Aorta (tissue), 5 donors: ENCODE data around the gene KRTAP4-2. TPM values are rescaled to one million over a fixed set of nuclear protein-coding genes. Genes with fewer than 3 reads are reported as not detected.
"Not testable (repeated sequence)": the region's sequence is repeated elsewhere in the genome, so short reads cannot be mapped to it uniquely, and the experiment has no call there.

Experiments used
- ATAC-seq: fragments of 200-7000 bp; cut with Tn5 transposase; one replicate; pipeline ENCODE4 v1.9.1; 2022; ENCODE audit warnings: moderate library complexity; ENCODE audit not compliant: low FRiP score
- DNase-seq, 2 donors: peaks; one replicate each; pipeline ENCODE4 v3.0.0-alpha.2; 2020
- H3K27ac ChIP-seq, 2 donors: one replicate each; pipeline ENCODE4 v1.5.1; 2013; ENCODE audit warnings: low read length in 2 of 2, mild to moderate bottlenecking in 2 of 2, moderate library complexity in 2 of 2, control low read depth in 1 of 2, inconsistent platforms in 1 of 2, low read depth in 1 of 2
- H3K27me3 ChIP-seq, 2 donors: one replicate each; pipeline ENCODE4 v1.6.1; 2013; ENCODE audit warnings: control low read depth in 1 of 2, low read length in 1 of 2, mild to moderate bottlenecking in 1 of 2, moderate library complexity in 1 of 2; ENCODE audit not compliant: insufficient read depth in 2 of 2, control insufficient read depth in 1 of 2
- H3K36me3 ChIP-seq, 2 donors: one replicate each; pipeline ENCODE4 v1.6.1; 2013; ENCODE audit warnings: control low read depth in 1 of 2, low read length in 1 of 2, mild to moderate bottlenecking in 1 of 2; ENCODE audit not compliant: insufficient read depth in 2 of 2, control insufficient read depth in 1 of 2
- H3K4me1 ChIP-seq, 2 donors: one replicate each; pipeline ENCODE4 v1.6.1; 2013; ENCODE audit warnings: low read length in 2 of 2, control low read depth in 1 of 2, mild to moderate bottlenecking in 1 of 2, moderate library complexity in 1 of 2; ENCODE audit not compliant: insufficient read depth in 2 of 2, control insufficient read depth in 1 of 2
- H3K4me3 ChIP-seq, 2 donors: one replicate each; pipeline ENCODE4 v1.5.1; 2013; ENCODE audit warnings: low read length in 2 of 2, control low read depth in 1 of 2, mild to moderate bottlenecking in 1 of 2
- H3K9me3 ChIP-seq: one replicate; pipeline ENCODE4 v1.6.1; 2013; ENCODE audit warnings: mild to moderate bottlenecking, low read length; ENCODE audit not compliant: control insufficient read depth
- WGBS, 2 donors: extraction: QIAGEN DNeasy Blood & Tissue Kit; methylation state at CpG; one replicate each; pipeline ENCODE4 v1.1.7; 2013; 5-methylcytosine and 5-hydroxymethylcytosine counted together
- intact Hi-C, 2 donors: fragments of 100-400 bp; cut with DNase I; formaldehyde crosslinking; loops; one replicate each; pipeline versions ENCODE4 v1.14.2 to v1.15.0; 2022
- polyA plus RNA-seq, 2 donors: library from polyadenylated mRNA; stranded (reverse); fragments of 200-250 nt; gene quantifications; one replicate each; pipeline ENCODE4 v1.2.3, GENCODE V29; 2013
- total RNA-seq, 2 donors: library from RNA; stranded (reverse); fragmentation: NEBNext Ultra II Directional; extraction: Animal tissue kit (Norgen Biotek cat#: 25700); gene quantifications; one replicate each; pipeline ENCODE4 v1.2.1, GENCODE V29; 2021
- donor health status: healthy with polysubstance abuse.
- donor health status: Bipolar disorder and iron deficiency.
- donor health status: DM: no; HTN: no; CAD: no.
- donor health status: DM: no; HTN: no; CAD: no.
- donor health status: DM: yes; HTN: yes; CAD: no.

The KRTAP4-2 gene
- total and polyA plus RNA-seq, 4 donors: not detected

GRCh38 chr17:41139865-41140264 is 38.2 kb downstream of the KRTAP4-2 start:
- 85 to 86% methylated on average over 12 of the region's 12 CpGs for WGBS, 2 donors
- H3K27ac ChIP-seq, H3K27me3 ChIP-seq, DNase-seq, intact Hi-C loops, ATAC-seq, H3K36me3 ChIP-seq, H3K4me3 ChIP-seq, H3K4me1 ChIP-seq, H3K9me3 ChIP-seq: not testable (repeated sequence)

DNA sequence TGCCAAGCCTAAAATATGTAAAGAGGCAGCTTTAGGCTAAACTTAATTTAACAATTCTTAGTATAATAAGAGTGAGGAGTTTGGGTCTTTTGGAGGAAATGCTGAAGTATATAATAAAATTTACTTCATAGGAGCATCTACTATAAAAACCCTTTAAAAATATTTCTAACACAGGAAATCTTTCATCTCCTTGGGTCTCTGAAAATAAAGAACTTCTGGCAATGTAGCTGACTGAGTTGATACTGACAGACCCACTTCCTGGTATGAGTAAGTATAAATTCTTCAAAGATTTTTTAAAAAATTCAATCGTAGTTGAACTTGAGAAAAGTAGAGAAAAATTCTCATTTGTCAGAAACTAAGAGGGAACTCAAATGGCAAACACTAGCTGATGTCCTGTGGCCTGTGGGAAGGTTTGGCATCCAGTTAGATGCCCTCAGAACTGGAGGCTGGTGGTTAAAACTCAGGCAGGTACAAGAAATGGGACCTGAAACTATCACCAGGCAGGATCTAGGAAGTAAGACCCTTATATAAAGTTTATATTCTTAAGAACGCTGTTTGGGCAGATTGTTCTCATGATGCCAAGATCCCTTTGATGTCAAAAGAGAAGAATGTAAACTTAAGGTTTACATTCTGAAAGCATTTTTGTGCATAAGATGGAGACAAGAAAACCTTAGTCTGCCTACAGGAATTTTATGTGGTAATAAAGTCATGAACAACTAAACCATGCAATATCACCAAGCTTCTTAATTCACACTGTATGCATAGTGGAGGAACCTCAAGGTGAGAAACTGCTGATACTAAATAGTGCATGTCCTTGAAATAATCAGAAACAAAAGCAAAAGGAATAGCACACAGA is 43.9 kb downstream of the KRTAP4-2 start:
- intact Hi-C loops: no loop called here
- Histone ChIP-seq H3K27me3 (no peaks in the 10 kb centered on the region), H3K4me3 (no peak overlapping the region), H3K4me1 (no peaks in the 10 kb centered on the region), H3K9me3 (no peaks in the 10 kb centered on the region), H3K36me3 (no peaks in the 10 kb centered on the region), H3K27ac (no peak overlapping the region)
- no peak for DNase-seq
- WGBS, 2 donors: 23 to 51% methylated on average over 2 of the region's 2 CpGs
- ATAC-seq: no peak

DNA sequence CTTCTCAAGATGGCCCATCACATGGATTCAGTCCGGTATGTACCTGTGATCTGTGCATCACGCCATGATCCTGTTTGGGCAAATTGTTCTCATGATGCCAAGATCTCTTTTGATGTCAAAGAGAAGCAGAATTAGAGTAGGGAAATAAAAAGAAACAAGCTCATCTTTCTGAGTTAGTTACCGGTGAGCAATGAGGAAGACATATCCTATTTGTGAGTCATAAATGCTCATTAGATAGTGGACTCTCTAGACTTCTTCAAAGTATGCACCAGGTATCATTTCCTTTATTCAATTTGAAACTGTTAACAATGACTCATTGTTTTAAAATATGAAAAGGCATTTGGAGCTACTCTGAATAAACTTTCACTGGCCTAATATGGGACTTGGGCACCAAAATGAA is 46.0 kb downstream of the KRTAP4-2 start:
- WGBS, 2 donors: 83 to 87% methylated on average over 3 of the region's 3 CpGs
- Histone ChIP-seq H3K4me1 (no peaks in the 10 kb centered on the region), H3K9me3 (no peaks in the 10 kb centered on the region), H3K27ac (no peak overlapping the region), H3K4me3 (no peak overlapping the region), H3K36me3 (no peaks in the 10 kb centered on the region), H3K27me3 (no peaks in the 10 kb centered on the region)
- ATAC-seq (no peak), DNase-seq (no peak)
- intact Hi-C loops: no loop called here

Other genes starting within 250 kb of the KRTAP4-2 start
Only the 30 nearest of the 41 such genes appear.
- not detected for gene KRTAP1-5, start 151.0 kb downstream of the KRTAP4-2 start, total RNA-seq
- not detected for gene KRTAP1-5, start 151.0 kb downstream of the KRTAP4-2 start, polyA plus RNA-seq
- gene KRTAP1-4, start 148.0 kb downstream of the KRTAP4-2 start, total RNA-seq: not detected
- gene KRTAP1-4, start 148.0 kb downstream of the KRTAP4-2 start, polyA plus RNA-seq: not detected
- not detected for gene KRTAP1-3, start 143.3 kb downstream of the KRTAP4-2 start, total RNA-seq
- not detected for gene KRTAP1-3, start 143.3 kb downstream of the KRTAP4-2 start, polyA plus RNA-seq
- not detected for gene KRTAP1-1, start 136.8 kb downstream of the KRTAP4-2 start, total RNA-seq
- gene KRTAP1-1, start 136.8 kb downstream of the KRTAP4-2 start, polyA plus RNA-seq: not detected
- not detected for gene KRTAP2-1, start 130.9 kb downstream of the KRTAP4-2 start, total RNA-seq
- not detected for gene KRTAP2-1, start 130.9 kb downstream of the KRTAP4-2 start, polyA plus RNA-seq
- gene KRTAP2-2, start 123.0 kb downstream of the KRTAP4-2 start, total RNA-seq: not detected
- gene KRTAP2-2, start 123.0 kb downstream of the KRTAP4-2 start, polyA plus RNA-seq: not detected
- gene KRTAP2-3, start 118.1 kb downstream of the KRTAP4-2 start, total RNA-seq: not detected
- not detected for gene KRTAP2-3, start 118.1 kb downstream of the KRTAP4-2 start, polyA plus RNA-seq
- not detected for gene KRTAP2-4, start 112.3 kb downstream of the KRTAP4-2 start, total RNA-seq
- gene KRTAP2-4, start 112.3 kb downstream of the KRTAP4-2 start, polyA plus RNA-seq: not detected
- not detected for gene KRTAP4-7, start 94.1 kb downstream of the KRTAP4-2 start, total RNA-seq
- not detected for gene KRTAP4-7, start 94.1 kb downstream of the KRTAP4-2 start, polyA plus RNA-seq
- not detected for gene KRTAP4-8, start 80.1 kb downstream of the KRTAP4-2 start, total RNA-seq
- not detected for gene KRTAP4-8, start 80.1 kb downstream of the KRTAP4-2 start, polyA plus RNA-seq
- gene KRTAP4-16, start 76.0 kb downstream of the KRTAP4-2 start, total RNA-seq: not detected
- gene KRTAP4-16, start 76.0 kb downstream of the KRTAP4-2 start, polyA plus RNA-seq: not detected
- not detected for gene KRTAP4-9, start 72.8 kb downstream of the KRTAP4-2 start, total RNA-seq
- gene KRTAP4-9, start 72.8 kb downstream of the KRTAP4-2 start, polyA plus RNA-seq: under 1 TPM in 1 of 2 donors, not detected in 1; 0.13 TPM
- gene KRTAP4-11, start 59.8 kb downstream of the KRTAP4-2 start, total RNA-seq: not detected
- gene KRTAP4-11, start 59.8 kb downstream of the KRTAP4-2 start, polyA plus RNA-seq: not detected
- not detected for gene KRTAP4-12, start 54.0 kb downstream of the KRTAP4-2 start, total RNA-seq
- gene KRTAP4-12, start 54.0 kb downstream of the KRTAP4-2 start, polyA plus RNA-seq: not detected
- gene KRTAP4-6, start 37.7 kb downstream of the KRTAP4-2 start, total RNA-seq: not detected
- not detected for gene KRTAP4-6, start 37.7 kb downstream of the KRTAP4-2 start, polyA plus RNA-seq
- not detected for gene KRTAP4-5, start 28.4 kb downstream of the KRTAP4-2 start, total RNA-seq
- not detected for gene KRTAP4-5, start 28.4 kb downstream of the KRTAP4-2 start, polyA plus RNA-seq
- not detected for gene KRTAP4-4, start 17.5 kb downstream of the KRTAP4-2 start, total RNA-seq
- not detected for gene KRTAP4-4, start 17.5 kb downstream of the KRTAP4-2 start, polyA plus RNA-seq
- not detected for gene KRTAP4-3, start 10.0 kb downstream of the KRTAP4-2 start, total RNA-seq
- not detected for gene KRTAP4-3, start 10.0 kb downstream of the KRTAP4-2 start, polyA plus RNA-seq
- gene KRTAP4-1, start 6.7 kb upstream of the KRTAP4-2 start, total RNA-seq: not detected
- gene KRTAP4-1, start 6.7 kb upstream of the KRTAP4-2 start, polyA plus RNA-seq: not detected
- not detected for gene KRTAP9-1, start 11.7 kb upstream of the KRTAP4-2 start, total RNA-seq
- not detected for gene KRTAP9-1, start 11.7 kb upstream of the KRTAP4-2 start, polyA plus RNA-seq
- not detected for gene KRTAP9-2, start 48.4 kb upstream of the KRTAP4-2 start, total RNA-seq
- gene KRTAP9-2, start 48.4 kb upstream of the KRTAP4-2 start, polyA plus RNA-seq: not detected
- gene KRTAP9-3, start 54.2 kb upstream of the KRTAP4-2 start, total RNA-seq: not detected
- gene KRTAP9-3, start 54.2 kb upstream of the KRTAP4-2 start, polyA plus RNA-seq: not detected
- not detected for gene KRTAP9-8, start 59.8 kb upstream of the KRTAP4-2 start, total RNA-seq
- gene KRTAP9-8, start 59.8 kb upstream of the KRTAP4-2 start, polyA plus RNA-seq: not detected
- gene KRTAP9-4, start 71.5 kb upstream of the KRTAP4-2 start, total RNA-seq: not detected
- under 1 TPM in 1 of 2 donors, not detected in 1; 0.75 TPM for gene KRTAP9-4, start 71.5 kb upstream of the KRTAP4-2 start, polyA plus RNA-seq
- not detected for gene KRTAP9-9, start 77.2 kb upstream of the KRTAP4-2 start, total RNA-seq
- not detected for gene KRTAP9-9, start 77.2 kb upstream of the KRTAP4-2 start, polyA plus RNA-seq
- not detected for gene KRTAP9-6, start 87.2 kb upstream of the KRTAP4-2 start, total RNA-seq
- not detected for gene KRTAP9-6, start 87.2 kb upstream of the KRTAP4-2 start, polyA plus RNA-seq
- gene KRTAP9-7, start 97.5 kb upstream of the KRTAP4-2 start, total RNA-seq: not detected
- not detected for gene KRTAP9-7, start 97.5 kb upstream of the KRTAP4-2 start, polyA plus RNA-seq
- gene KRTAP29-1, start 124.6 kb upstream of the KRTAP4-2 start, total RNA-seq: not detected
- not detected for gene KRTAP29-1, start 124.6 kb upstream of the KRTAP4-2 start, polyA plus RNA-seq
- not detected for gene KRTAP16-1, start 131.1 kb upstream of the KRTAP4-2 start, total RNA-seq
- gene KRTAP16-1, start 131.1 kb upstream of the KRTAP4-2 start, polyA plus RNA-seq: not detected
- gene KRTAP17-1, start 137.5 kb upstream of the KRTAP4-2 start, total RNA-seq: not detected
- gene KRTAP17-1, start 137.5 kb upstream of the KRTAP4-2 start, polyA plus RNA-seq: not detected